Activated T-cell treated with anti-CD3 and anti-CD28 coated beads, Interleukin-2, amount 50 U/mL, for 24 hours (primary cell): ENCODE measurements around the gene LRP8.

ENCODE experiments used
- DNase-seq: peaks from one replicate; pipeline ENCODE4 v3.0.0-alpha.2; 2020
- H3K27ac Mint-ChIP-seq: 2 replicates; pipeline ENCODE4 v1.8.0; 2020; ENCODE audit warnings: mild to moderate bottlenecking, mixed read lengths
- H3K27me3 Mint-ChIP-seq: 2 replicates; pipeline ENCODE4 v1.8.0; 2020; ENCODE audit warnings: mixed read lengths
- H3K36me3 Mint-ChIP-seq: 2 replicates; pipeline ENCODE4 v1.8.0; 2020; ENCODE audit warnings: low read depth, mixed read lengths
- H3K4me1 Mint-ChIP-seq: 2 replicates; pipeline ENCODE4 v1.8.0; 2020; ENCODE audit warnings: low read depth, mixed read lengths
- H3K4me3 Mint-ChIP-seq: 2 replicates; pipeline ENCODE4 v1.8.0; 2020; ENCODE audit warnings: mild to moderate bottlenecking, moderate library complexity, mixed read lengths
- H3K9me3 Mint-ChIP-seq: 2 replicates; pipeline ENCODE4 v1.8.0; 2020; ENCODE audit warnings: mixed read lengths

The LRP8 gene

DNA sequence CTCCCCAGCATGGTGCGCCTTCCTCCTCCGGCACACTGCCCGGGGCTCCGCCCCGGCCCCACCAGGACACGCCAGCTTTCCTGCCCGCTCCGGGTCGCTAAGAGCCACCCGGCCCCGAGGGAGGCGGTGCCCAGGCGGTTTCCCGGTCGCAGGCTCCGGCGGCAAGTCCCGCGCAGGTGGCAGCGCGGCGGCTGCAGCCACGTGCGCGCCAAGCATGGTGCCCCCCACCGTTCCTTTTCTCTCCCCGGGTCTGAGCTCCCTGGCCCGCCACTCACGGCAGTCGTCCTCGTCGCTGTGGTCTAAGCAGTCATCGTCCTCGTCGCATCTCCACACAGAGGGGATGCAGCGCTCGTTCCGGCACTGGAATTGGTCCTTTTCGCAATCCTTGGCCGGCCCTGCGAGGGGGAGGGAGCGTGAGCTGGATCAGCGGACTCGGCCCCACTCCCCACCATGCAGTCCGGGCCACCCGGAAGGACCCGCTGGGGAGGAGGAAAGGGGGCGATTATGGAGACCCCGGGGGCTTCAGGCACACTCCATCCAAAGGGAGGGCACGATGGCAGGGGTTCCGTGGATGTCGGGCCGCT lies 1.2 kb downstream of the LRP8 start:
- Mint-ChIP-seq H3K4me3 (peak overlapping the region; percentile 96), H3K27ac (peak overlapping the region; percentile 98), H3K9me3 (no peaks in the 10 kb centered on the region), H3K36me3 (peaks cover 54% of the 10 kb centered on the region), H3K27me3 (no peaks in the 10 kb centered on the region), H3K4me1 (peaks cover 32% of the 10 kb centered on the region)
- no peak for DNase-seq

DNA sequence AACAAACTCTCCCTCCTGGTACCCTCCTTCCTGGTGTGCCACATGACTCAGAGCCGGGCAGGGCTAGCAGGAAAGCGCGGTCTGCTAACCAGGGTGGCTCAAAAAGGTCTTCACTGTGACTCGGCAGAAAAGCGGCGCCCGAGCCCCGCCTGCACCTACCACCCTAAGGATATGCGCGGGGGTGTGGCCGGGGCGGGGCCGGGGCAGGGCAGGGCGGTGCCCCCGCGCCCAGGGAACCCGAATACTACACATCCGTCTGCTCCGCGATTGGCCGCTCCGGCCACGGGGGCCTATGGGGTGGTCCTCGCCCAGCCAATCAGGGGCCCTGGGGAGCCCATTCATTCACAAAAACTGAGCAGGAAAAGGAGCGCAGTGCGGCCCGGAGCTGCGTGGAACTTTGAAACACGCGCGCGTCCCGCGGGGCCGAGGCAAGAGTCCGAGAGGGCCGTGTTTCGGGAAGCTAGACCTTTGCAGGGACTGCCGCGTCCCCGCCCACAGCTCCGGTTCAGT lies 1.7 kb downstream of the LRP8 start:
- peaks cover 32% of the 10 kb centered on the region for H3K4me1 Mint-ChIP-seq
- peaks cover 59% of the 10 kb centered on the region for H3K36me3 Mint-ChIP-seq
- H3K27ac Mint-ChIP-seq = peak overlapping the region; percentile 98
- H3K9me3 Mint-ChIP-seq = no peaks in the 10 kb centered on the region
- H3K27me3 Mint-ChIP-seq = no peaks in the 10 kb centered on the region
- peak overlapping the region; percentile 96 for H3K4me3 Mint-ChIP-seq
- DNase-seq = peak; percentile 97

DNA sequence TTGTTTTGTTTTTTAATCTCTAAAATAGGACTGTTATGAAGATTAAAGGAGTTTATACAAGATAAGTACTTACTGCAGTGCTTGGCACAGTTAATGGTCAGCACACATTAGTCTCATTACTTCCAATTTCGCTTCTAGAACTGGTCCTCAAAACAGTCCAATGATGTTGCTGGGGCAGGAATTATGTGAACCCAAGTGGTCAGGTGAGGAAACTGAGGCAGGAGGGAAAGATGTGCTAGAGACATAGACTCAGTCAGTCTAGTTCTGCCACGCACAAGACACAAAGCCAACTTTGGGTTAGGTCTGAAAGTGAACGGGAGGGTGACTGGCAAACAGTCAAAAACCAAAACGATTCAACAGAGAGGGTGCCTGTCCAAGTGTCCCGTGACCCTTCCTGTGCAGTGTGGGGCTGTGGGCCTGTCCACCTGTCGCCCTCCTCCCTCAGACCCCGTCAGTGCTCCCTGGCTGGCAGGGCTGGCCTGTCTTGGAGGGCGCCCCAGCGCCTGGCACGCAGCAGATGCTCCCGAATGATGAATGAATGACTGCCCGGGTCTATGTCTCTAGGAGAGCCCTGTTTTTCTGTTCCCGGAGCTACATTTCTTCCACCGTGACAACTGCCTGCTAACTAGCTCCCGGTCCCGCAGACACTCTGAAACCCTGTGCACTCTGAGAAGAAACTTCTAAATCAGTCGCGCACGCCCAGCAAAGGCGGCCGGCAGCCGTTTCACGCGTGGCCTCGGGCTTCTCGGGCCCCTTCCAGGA lies 2.4 kb downstream of the LRP8 start:
- peak overlapping the region; percentile 96 for H3K4me3 Mint-ChIP-seq
- DNase-seq = no peak

DNA sequence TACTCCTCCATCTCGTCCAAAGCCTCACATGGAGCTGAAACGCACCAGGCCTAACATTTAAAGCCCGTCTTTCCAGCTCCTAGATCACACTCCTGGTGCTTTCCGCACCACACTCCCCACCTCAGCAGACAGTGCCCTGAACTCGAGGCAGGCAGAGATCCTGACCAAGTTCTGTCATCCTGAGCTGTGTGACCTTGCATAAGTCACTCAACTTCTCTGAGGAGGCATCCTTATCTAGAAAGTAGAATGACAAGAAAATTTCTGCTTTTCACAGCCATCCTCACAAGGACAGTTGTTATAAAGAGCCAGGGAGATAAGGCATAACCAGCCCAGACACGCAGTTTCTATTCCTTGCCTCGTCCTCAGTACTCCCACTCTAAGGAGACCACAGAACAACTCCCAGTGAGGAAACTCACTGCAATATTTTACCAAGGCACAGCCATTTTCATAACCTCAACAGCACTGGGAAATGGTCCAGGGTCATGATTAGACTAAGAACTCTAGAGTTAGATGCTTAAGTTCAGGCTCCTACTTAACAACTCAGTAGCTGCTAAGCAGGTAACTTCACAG lies 3.1 kb downstream of the LRP8 start:
- H3K36me3 Mint-ChIP-seq = peaks cover 72% of the 10 kb centered on the region
- H3K27ac Mint-ChIP-seq = peak overlapping the region; percentile 98
- H3K27me3 Mint-ChIP-seq = no peaks in the 10 kb centered on the region
- no peak for DNase-seq
- peak overlapping the region; percentile 96 for H3K4me3 Mint-ChIP-seq
- no peaks in the 10 kb centered on the region for H3K9me3 Mint-ChIP-seq
- peaks cover 32% of the 10 kb centered on the region for H3K4me1 Mint-ChIP-seq

More for the DNA sequence above, 2.4 kb downstream of the LRP8 start:
- H3K4me1 Mint-ChIP-seq = peaks cover 32% of the 10 kb centered on the region
- no peaks in the 10 kb centered on the region for H3K9me3 Mint-ChIP-seq
- peak overlapping the region; percentile 98 for H3K27ac Mint-ChIP-seq
- peaks cover 65% of the 10 kb centered on the region for H3K36me3 Mint-ChIP-seq
- no peaks in the 10 kb centered on the region for H3K27me3 Mint-ChIP-seq

DNA sequence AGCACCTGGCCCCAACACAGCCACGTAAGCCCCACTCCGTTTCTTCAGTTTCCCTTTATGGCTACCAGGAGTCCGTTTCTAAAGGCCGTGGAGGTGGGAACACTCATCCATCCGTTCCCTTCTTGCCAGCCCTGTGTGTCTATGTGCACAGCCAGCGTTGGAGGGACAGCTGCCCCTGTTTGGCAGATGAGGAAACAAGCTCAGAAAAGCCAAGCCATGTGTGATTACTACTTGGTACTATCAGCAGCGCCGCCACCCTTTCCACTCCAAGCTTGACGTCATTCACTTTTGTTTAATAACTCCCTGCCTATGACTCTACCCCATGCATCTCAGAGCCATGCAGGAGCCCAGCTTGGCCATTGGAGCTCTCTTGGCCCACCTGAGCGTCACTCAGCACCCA lies 3.5 kb downstream of the LRP8 start:
- Mint-ChIP-seq H3K27me3 (no peaks in the 10 kb centered on the region), H3K36me3 (peaks cover 77% of the 10 kb centered on the region), H3K4me1 (peaks cover 32% of the 10 kb centered on the region), H3K4me3 (peak overlapping the region; percentile 96), H3K27ac (peak overlapping the region; percentile 98), H3K9me3 (no peaks in the 10 kb centered on the region)
- no peak for DNase-seq

DNA sequence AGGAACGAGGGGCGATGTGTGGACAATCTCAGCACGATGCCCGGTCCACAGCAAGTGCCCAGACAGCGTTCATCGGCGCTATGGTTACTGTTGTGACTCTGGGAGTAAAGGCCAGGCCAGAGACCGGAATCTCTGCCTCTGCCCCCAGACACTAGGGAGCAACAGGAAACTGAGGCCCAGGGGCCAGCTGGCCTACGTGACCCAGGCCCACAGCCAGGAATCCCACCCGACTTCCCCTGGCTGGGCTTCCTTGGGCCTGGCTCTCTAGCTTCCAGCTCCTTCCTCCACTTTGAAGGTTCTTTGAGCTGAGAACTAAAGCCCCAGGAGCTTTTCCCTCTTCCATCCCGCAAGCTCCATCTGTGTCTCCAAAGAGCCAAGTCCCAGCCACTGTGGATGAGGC lies 4.6 kb downstream of the LRP8 start:
- no peak for DNase-seq
- H3K4me1 Mint-ChIP-seq = peaks cover 30% of the 10 kb centered on the region
- no peak overlapping the region for H3K27ac Mint-ChIP-seq
- no peak overlapping the region for H3K4me3 Mint-ChIP-seq
- no peaks in the 10 kb centered on the region for H3K9me3 Mint-ChIP-seq
- H3K27me3 Mint-ChIP-seq = no peaks in the 10 kb centered on the region
- H3K36me3 Mint-ChIP-seq = peaks cover 87% of the 10 kb centered on the region

DNA sequence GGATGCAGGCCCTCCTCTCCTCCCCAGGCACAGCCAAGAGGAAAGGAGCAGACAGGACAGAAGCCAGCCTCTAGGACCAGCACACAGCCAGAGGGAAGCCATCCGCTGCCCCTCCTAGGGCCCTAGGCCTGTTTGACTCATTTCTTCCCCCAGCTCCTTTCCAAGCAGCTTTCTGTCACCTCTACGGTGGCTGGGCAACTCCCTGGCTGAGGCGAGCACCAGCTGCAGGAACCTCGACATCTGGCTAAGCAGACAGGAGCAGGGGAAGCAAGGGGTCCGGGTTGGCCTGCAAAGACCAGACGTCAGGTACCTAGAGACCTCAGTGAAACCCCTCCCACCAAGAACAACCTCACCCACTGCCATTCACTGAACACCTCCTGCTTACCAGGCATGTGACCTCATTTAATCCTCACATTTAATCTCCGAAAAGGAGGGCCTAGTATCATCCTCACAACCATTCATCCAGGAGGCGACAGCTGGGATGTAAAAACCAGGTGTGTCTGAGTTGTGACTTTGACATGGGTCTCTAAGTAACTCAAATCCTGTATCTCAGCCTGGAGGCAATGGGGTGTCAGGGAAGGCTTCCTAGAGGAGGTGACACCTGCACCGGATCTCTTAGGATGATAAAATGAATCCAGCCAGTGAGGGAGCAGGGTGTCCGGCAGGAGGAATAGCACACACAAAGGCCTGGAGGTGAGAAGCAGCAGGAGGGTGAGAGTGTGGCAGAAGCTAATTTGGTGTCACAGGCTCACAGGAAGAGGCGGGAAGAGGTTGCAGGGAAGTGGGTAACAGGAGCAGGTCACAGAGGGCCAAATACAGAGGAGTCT lies 5.9 kb downstream of the LRP8 start:
- Mint-ChIP-seq H3K4me3 (no peak overlapping the region), H3K27me3 (no peaks in the 10 kb centered on the region), H3K27ac (no peak overlapping the region), H3K4me1 (peaks cover 27% of the 10 kb centered on the region), H3K9me3 (no peaks in the 10 kb centered on the region), H3K36me3 (peaks cover 94% of the 10 kb centered on the region)
- DNase-seq = no peak

DNA sequence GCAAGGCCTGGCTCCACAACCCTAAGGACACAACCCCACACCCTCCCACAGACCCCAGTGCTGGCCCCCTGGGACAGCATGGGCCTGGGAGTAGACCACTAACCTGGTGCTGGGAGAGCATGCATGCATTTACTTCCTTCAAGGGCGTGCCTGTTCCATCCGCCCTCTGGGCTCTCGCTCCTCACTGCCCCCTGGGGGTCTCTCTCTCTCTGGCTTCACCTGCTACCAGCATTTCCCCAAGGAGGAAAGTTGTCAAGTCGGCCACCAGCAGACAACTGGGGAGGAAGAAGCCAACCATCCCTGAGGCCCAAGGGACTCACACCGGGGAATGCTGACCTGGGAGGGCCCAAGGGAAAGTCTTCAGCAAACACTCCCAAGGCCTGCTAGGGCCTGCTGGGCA lies 6.5 kb downstream of the LRP8 start:
- Mint-ChIP-seq H3K4me1 (peaks cover 27% of the 10 kb centered on the region), H3K4me3 (no peak overlapping the region), H3K27ac (no peak overlapping the region), H3K9me3 (no peaks in the 10 kb centered on the region), H3K27me3 (no peaks in the 10 kb centered on the region), H3K36me3 (peaks cover 96% of the 10 kb centered on the region)
- no peak for DNase-seq

DNA sequence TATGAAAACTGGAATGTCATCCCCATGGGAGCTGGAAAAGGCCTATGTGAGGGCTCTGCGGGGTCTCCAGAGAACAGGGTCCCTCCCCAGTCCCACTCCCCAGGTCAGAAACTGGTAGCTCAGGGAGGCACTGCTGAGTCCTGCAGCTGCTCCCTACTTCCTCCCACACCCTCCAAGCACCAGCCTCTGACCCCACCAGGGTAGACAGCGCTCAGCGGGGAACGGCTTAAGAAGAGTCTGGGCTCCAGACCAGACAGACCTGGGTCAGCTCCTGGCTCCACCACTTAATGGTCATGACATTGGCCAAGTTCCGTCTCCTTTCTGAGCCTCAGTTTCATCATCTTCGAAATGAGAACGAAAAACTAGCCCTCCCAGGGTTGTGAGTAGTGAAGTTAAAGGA lies 7.2 kb downstream of the LRP8 start:
- Mint-ChIP-seq H3K4me1 (peaks cover 23% of the 10 kb centered on the region), H3K27ac (no peak overlapping the region), H3K9me3 (no peaks in the 10 kb centered on the region), H3K4me3 (no peak overlapping the region), H3K36me3 (peaks cover 97% of the 10 kb centered on the region), H3K27me3 (no peaks in the 10 kb centered on the region)
- no peak for DNase-seq

DNA sequence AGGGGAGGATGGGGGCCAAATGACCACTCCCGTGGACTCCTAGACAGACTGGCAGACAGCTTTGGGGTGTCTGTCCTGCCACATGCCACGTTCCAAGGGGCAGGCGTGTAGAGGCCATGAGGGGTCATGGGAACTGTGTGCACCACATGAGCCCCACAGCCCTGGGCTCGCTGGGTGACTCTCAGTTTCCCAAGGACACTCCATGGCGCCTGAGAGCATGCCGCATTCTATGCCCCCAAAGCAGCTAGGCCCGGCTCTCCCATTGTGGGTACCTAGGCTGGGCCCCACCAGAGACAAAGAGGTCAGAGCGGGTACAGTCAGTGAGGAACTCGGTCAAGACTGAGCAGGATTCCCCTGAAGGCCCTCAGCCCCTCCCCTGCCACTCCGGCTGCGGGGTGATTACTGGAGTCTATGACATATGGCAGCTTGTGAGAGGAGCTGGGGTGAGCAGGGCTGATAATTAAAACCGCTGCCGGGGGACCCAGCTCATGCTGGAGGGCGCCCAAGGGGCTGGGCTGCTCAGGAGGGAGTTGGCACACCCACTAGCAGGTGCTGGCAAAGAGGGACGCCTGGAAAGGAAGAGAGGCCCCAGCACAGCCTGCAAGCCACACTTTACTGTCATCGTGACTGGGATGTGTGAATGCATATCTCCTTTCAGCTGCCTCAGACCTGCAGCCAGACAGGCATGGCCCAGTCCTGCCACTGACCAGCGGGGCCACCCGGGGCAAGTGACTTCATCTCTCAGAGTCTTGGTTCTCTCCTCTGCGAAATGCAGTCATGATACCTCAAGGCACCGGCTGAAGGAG lies 8.4 kb downstream of the LRP8 start:
- no peak for DNase-seq
- peaks cover 12% of the 10 kb centered on the region for H3K4me1 Mint-ChIP-seq
- peaks cover 97% of the 10 kb centered on the region for H3K36me3 Mint-ChIP-seq
- no peaks in the 10 kb centered on the region for H3K9me3 Mint-ChIP-seq
- H3K4me3 Mint-ChIP-seq = no peak overlapping the region
- no peak overlapping the region for H3K27ac Mint-ChIP-seq
- H3K27me3 Mint-ChIP-seq = no peaks in the 10 kb centered on the region

DNA sequence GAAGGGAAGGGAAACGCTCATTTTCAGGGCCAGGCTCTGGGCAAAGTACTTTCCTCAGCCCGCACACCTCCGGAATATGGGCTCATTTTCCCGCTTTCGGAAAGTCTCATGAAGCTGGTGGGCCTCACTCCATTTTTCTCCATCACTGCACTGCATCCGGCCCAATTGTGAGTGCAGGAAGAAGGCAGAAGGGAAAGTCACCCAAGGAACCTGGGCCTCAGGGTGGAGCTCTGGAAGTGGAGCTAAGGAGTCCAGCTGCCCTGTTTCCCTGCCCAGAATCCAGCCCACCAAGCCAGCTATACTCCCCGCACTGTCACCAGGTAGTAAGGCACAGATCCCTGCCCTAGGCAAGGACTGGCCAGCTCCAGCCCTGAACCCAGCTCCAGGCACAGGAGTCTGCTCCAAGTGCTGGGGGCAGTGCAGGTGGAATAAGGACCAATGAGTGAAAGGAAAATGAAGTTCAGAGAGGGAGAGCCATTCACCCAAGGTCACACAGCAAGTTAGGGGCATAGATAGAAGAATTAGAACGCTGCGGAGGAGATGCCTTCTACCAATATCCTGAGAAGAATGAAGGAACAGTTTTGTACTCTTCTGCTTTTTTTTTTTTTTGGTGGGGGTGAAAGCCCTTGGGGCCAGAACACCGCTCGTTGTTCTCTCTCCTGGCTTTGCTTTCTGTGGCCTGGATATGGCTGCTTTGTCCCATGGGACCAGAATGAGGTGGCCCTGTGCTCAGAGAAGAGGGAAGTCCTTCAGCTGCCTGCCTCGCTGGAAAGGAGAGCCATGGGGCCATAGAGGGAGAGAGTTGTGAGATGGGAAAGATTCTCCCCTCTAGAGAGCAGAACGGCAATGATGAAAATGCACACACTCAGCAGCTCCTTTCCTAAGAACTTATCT lies 10.0 kb downstream of the LRP8 start:
- Mint-ChIP-seq H3K36me3 (peaks cover 97% of the 10 kb centered on the region), H3K4me3 (no peak overlapping the region), H3K4me1 (peaks cover 6% of the 10 kb centered on the region), H3K9me3 (no peaks in the 10 kb centered on the region), H3K27me3 (no peaks in the 10 kb centered on the region), H3K27ac (no peak overlapping the region)
- DNase-seq = no peak

DNA sequence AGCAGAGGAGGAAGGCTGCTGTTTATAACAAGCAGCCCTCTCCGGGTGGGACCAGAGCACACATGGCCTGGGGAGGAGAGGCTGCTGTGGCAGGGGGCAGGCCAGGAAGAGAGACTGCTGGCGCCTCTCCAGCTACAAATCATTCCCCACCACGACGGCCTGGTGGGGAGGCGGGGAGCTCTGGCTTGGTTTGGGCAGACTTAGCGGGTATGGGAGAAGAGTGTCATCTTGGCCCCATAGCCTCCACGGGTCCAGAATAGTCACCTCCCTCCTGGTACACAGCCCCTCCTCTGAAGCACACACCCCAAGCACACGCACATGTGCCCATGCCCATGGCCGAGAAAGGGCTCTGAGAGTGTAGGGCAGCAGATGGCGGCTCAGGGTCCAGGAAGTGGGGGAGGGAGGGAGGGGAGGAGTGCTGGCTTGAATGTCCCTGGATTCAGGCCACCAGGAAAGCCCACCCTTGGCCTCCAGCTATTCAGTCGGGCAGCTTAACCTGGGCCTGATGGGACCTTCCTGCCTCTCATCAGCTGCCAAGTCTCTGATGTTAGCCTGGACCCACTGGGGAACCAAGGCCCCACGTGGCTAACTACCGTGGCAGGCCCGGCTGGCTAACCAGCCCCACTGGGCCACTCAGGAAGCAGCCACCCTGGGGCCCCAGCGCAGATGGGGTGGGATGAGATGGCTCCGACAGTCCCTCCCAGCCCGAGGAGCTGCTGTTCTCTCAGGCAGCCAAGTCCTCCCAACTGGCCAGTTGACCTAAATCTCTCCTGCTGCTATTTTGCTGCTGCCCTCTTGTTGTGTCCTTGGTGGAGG lies 10.9 kb downstream of the LRP8 start:
- H3K27me3 Mint-ChIP-seq = no peaks in the 10 kb centered on the region
- H3K4me3 Mint-ChIP-seq = no peak overlapping the region
- peaks cover under 1% of the 10 kb centered on the region for H3K4me1 Mint-ChIP-seq
- no peaks in the 10 kb centered on the region for H3K9me3 Mint-ChIP-seq
- peak overlapping the region; percentile 37 for H3K27ac Mint-ChIP-seq
- no peak for DNase-seq
- peaks cover 97% of the 10 kb centered on the region for H3K36me3 Mint-ChIP-seq
